ENCODE results near the gene EHD1.

Gene EHD1

GRCh38 chr11:64845776-64846129 lies 32.7 kb downstream of the EHD1 start:
- in situ Hi-C loops (cut with MboI; ENCODE audit: low sequenced_read_pairs), result loop anchor here (5.0 kb wide), 1 partner anchor 47 kb away; no protein-coding TSS in a partner anchor

GRCh38 chr11:64845129-64845775 lies 33.2 kb downstream of the EHD1 start:
- in situ Hi-C loops (cut with MboI; ENCODE audit: low sequenced_read_pairs), result loop anchor here (5.0 kb wide), 1 partner anchor 47 kb away; no protein-coding TSS in a partner anchor

- in situ Hi-C loops (cut with MboI; ENCODE audit: low sequenced_read_pairs), result loop anchor here (5.0 kb wide), 1 partner anchor 48 kb away; no protein-coding TSS in a partner anchor
Observed at GRCh38 chr11:64844330-64845128, 33.9 kb downstream of the EHD1 start, which contains the start of gene CDC42BPG. TSS of gene CDC42BPG (minus strand) at chr11:64844653. CDS start at chr11:64844569, 84 bp downstream.

- in situ Hi-C loops (cut with MboI; ENCODE audit: low sequenced_read_pairs), result no loop called here
Observed at GRCh38 chr11:64843686-64844329, 34.6 kb downstream of the EHD1 start.

GRCh38 chr11:64842851-64843685 lies 35.4 kb downstream of the EHD1 start:
- in situ Hi-C loops (cut with MboI; ENCODE audit: low sequenced_read_pairs), result no loop called here

GRCh38 chr11:64842366-64842759 lies 36.1 kb downstream of the EHD1 start:
- in situ Hi-C loops (cut with MboI; ENCODE audit: low sequenced_read_pairs), result no loop called here

GRCh38 chr11:64841592-64842365 lies 36.6 kb downstream of the EHD1 start:
- in situ Hi-C loops (cut with MboI; ENCODE audit: low sequenced_read_pairs), result no loop called here

GRCh38 chr11:64839887-64840782 lies 38.3 kb downstream of the EHD1 start:
- in situ Hi-C loops (cut with MboI; ENCODE audit: low sequenced_read_pairs), result no loop called here

GRCh38 chr11:64839335-64839734 lies 39.1 kb downstream of the EHD1 start:
- in situ Hi-C loops (cut with MboI; ENCODE audit: low sequenced_read_pairs), result no loop called here

- in situ Hi-C loops (cut with MboI; ENCODE audit: low sequenced_read_pairs), result no loop called here
Observed at GRCh38 chr11:64838600-64839334, 39.7 kb downstream of the EHD1 start.

- in situ Hi-C loops (cut with MboI; ENCODE audit: low sequenced_read_pairs), result no loop called here
Observed at GRCh38 chr11:64837887-64838351, 40.5 kb downstream of the EHD1 start.

GRCh38 chr11:64836448-64837072 lies 41.9 kb downstream of the EHD1 start:
- in situ Hi-C loops (cut with MboI; ENCODE audit: low sequenced_read_pairs), result no loop called here

GRCh38 chr11:64835616-64836447 lies 42.6 kb downstream of the EHD1 start:
- in situ Hi-C loops (cut with MboI; ENCODE audit: low sequenced_read_pairs), result no loop called here

- in situ Hi-C loops (cut with MboI; ENCODE audit: low sequenced_read_pairs), result no loop called here
Observed at GRCh38 chr11:64834723-64835615, 43.5 kb downstream of the EHD1 start.

GRCh38 chr11:64834031-64834722 lies 44.2 kb downstream of the EHD1 start:
- in situ Hi-C loops (cut with MboI; ENCODE audit: low sequenced_read_pairs), result no loop called here
